NCI-H1436 treated with DMSO at 0.1 percent for 48 hours (cell line): ENCODE data around the gene TXNDC16.

ENCODE experiments used
- DNase-seq: peaks from one replicate; lab custom pipeline; 2025; lab: John Stamatoyannopoulos, UW

Gene TXNDC16

GRCh38 chr14:52455291-52456088 is 96.8 kb downstream of the TXNDC16 start:
- DNase-seq: no peak

- DNase-seq: no peak
Measured at GRCh38 chr14:52447236-52447635, 105.1 kb downstream of the TXNDC16 start.

- DNase-seq: no peak
Measured at GRCh38 chr14:52446355-52446754, 106.0 kb downstream of the TXNDC16 start.

GRCh38 chr14:52443506-52443905 is 108.8 kb downstream of the TXNDC16 start:
- DNase-seq: no peak

- no peak for DNase-seq
Measured at GRCh38 chr14:52442602-52443001, 109.7 kb downstream of the TXNDC16 start.

GRCh38 chr14:52442166-52442565 is 110.1 kb downstream of the TXNDC16 start:
- no peak for DNase-seq

GRCh38 chr14:52439476-52439875 is 112.8 kb downstream of the TXNDC16 start:
- DNase-seq: no peak

- DNase-seq: no peak
Measured at GRCh38 chr14:52434955-52435354, 117.3 kb downstream of the TXNDC16 start.

- DNase-seq: no peak
Measured at GRCh38 chr14:52430474-52430873, 121.8 kb downstream of the TXNDC16 start.

GRCh38 chr14:52429451-52429850 is 122.9 kb downstream of the TXNDC16 start:
- no peak for DNase-seq

GRCh38 chr14:52427460-52427859 is 124.8 kb downstream of the TXNDC16 start:
- DNase-seq: no peak

- no peak for DNase-seq
Measured at GRCh38 chr14:52422650-52423356, 129.5 kb downstream of the TXNDC16 start.

GRCh38 chr14:52417139-52417538 is 135.2 kb downstream of the TXNDC16 start:
- DNase-seq: no peak

GRCh38 chr14:52413729-52414408 is 138.4 kb downstream of the TXNDC16 start:
- DNase-seq: no peak

GRCh38 chr14:52412426-52412825 is 139.9 kb downstream of the TXNDC16 start:
- DNase-seq: no peak

- no peak for DNase-seq
Measured at GRCh38 chr14:52405314-52405713, 147.0 kb downstream of the TXNDC16 start.

GRCh38 chr14:52402812-52403526 is 149.3 kb downstream of the TXNDC16 start:
- DNase-seq: no peak

- no peak for DNase-seq
Measured at GRCh38 chr14:52400846-52401245, 151.5 kb downstream of the TXNDC16 start.

- no peak for DNase-seq
Measured at GRCh38 chr14:52399921-52400595, 152.2 kb downstream of the TXNDC16 start.

- no peak for DNase-seq
Measured at GRCh38 chr14:52399104-52399503, 153.2 kb downstream of the TXNDC16 start.

- no peak for DNase-seq
Measured at GRCh38 chr14:52397844-52398243, 154.5 kb downstream of the TXNDC16 start.

GRCh38 chr14:52395728-52396127 is 156.6 kb downstream of the TXNDC16 start:
- DNase-seq: no peak
